Liver (tissue), 3 donors: Measurements from ENCODE around the gene EGFLAM.

Experiments used
- JUND ChIP-seq, 2 donors: IDR thresholded peaks; 2 replicates each; pipeline ENCODE4 v1.6.1; 2016; ENCODE audit warnings: antibody characterized with exemption in 2 of 2
- RAD21 ChIP-seq, 2 donors: IDR thresholded peaks; 2 replicates each; pipeline ENCODE4 v1.6.1; 2016; ENCODE audit warnings: antibody characterized with exemption in 2 of 2, mild to moderate bottlenecking in 2 of 2
- TF ChIP-seq, protein P1 (sequence below): fragments of 150-350 bp; IDR thresholded peaks from 2 replicates; pipeline ENCODE4 v1.5.1; 2017; ENCODE audit warnings: improper control_type of control experiment, low read depth, low read length; ENCODE audit not compliant: missing input control
- TF ChIP-seq, protein P2 (sequence below): IDR thresholded peaks from 2 replicates; pipeline ENCODE4 v1.6.1; 2016; ENCODE audit warnings: antibody characterized with exemption
- donor health status: healthy.
- donor health status: healthy.

DNA sequence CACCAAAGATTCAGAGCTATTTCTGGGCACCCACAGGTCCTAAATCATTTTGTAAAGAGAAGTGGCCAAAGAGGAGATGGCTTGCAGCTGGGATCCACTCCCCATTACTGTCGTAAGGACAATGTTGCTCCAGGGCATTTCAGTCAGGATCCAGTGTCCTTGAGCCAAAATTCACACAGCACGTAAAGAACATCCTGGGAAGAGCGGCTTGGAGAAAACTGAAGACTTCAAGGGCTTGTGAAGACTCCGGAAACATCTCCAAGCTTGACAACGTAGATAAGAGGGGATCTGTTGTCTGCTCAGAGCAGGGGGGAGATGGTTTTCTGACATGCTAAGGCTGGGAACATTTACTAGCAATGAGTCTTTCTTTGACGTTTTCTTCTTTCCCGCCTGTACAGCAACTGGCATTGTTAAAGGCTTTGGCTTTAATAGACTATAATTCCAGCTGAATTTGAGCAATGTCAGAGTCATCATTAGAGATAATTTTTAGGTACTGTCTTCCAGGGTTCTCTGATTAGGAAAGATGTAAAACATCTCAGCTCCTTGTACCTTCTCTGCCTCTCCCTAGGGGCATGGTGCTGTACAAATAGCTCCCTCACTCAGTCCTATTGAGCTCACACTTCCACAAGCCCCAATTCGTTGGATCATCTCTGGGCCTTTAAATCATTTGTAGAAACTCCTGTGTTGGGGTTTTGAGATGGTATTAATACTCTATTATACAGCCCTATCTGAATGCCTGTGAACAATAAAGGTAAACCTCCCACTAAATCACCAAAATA lies 39.7 kb downstream of the EGFLAM start:
- TF ChIP-seq, protein P1, sequence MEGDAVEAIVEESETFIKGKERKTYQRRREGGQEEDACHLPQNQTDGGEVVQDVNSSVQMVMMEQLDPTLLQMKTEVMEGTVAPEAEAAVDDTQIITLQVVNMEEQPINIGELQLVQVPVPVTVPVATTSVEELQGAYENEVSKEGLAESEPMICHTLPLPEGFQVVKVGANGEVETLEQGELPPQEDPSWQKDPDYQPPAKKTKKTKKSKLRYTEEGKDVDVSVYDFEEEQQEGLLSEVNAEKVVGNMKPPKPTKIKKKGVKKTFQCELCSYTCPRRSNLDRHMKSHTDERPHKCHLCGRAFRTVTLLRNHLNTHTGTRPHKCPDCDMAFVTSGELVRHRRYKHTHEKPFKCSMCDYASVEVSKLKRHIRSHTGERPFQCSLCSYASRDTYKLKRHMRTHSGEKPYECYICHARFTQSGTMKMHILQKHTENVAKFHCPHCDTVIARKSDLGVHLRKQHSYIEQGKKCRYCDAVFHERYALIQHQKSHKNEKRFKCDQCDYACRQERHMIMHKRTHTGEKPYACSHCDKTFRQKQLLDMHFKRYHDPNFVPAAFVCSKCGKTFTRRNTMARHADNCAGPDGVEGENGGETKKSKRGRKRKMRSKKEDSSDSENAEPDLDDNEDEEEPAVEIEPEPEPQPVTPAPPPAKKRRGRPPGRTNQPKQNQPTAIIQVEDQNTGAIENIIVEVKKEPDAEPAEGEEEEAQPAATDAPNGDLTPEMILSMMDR: no peak
- TF ChIP-seq, protein P2, sequence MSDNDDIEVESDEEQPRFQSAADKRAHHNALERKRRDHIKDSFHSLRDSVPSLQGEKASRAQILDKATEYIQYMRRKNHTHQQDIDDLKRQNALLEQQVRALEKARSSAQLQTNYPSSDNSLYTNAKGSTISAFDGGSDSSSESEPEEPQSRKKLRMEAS: no peak
- no peak for TF ChIP-seq JUND (IDR thresholded peaks at IDR 0.05)
- no peak for TF ChIP-seq RAD21 (IDR thresholded peaks at IDR 0.05)
